GM21447 (cell line): ENCODE results near the gene LRRC4.

Experiments
- ATAC-seq: cut with Tn5 transposase; IDR thresholded peaks from one replicate; pipeline ENCODE4 v1.9.1; 2021; ENCODE audit not compliant: unreplicated experiment

The LRRC4 gene

GRCh38 chr7:127981965-127982364 lies 49.3 kb downstream of the LRRC4 start:
- ATAC-seq, result no peak

GRCh38 chr7:127980901-127981300 lies 50.3 kb downstream of the LRRC4 start:
- ATAC-seq, result no peak

GRCh38 chr7:127979728-127980126 lies 51.5 kb downstream of the LRRC4 start:
- ATAC-seq, result no peak

GRCh38 chr7:127979113-127979727 lies 52.0 kb downstream of the LRRC4 start:
- no peak for ATAC-seq

GRCh38 chr7:127978421-127978820 lies 52.8 kb downstream of the LRRC4 start:
- ATAC-seq, result no peak
